H9 (cell line): ENCODE data around the gene PEX7. TPM values are rescaled to one million over a fixed set of nuclear protein-coding genes. Genes with fewer than 3 reads are reported as not detected.

Experiments
- DNase-seq: peaks from one replicate; pipeline ENCODE4 v3.0.0-alpha.2; 2017
- H2AFZ ChIP-seq: one replicate; pipeline ENCODE4 v1.6.1; 2013; ENCODE audit warnings: mild to moderate bottlenecking, low read length, control low read depth, moderate library complexity
- H2AK5ac ChIP-seq: 2 replicates; pipeline ENCODE4 v1.6.1; 2013; ENCODE audit warnings: low read length, control low read depth, mixed read lengths; ENCODE audit not compliant: insufficient read length
- H2BK120ac ChIP-seq: one replicate; pipeline ENCODE4 v1.6.1; 2013; ENCODE audit warnings: low read depth, mild to moderate bottlenecking, low read length, control low read depth, inconsistent platforms; ENCODE audit not compliant: poor library complexity, severe bottlenecking
- H2BK12ac ChIP-seq: 2 replicates; pipeline ENCODE4 v1.6.1; 2013; ENCODE audit warnings: low read length, control low read depth, mixed read lengths, low read depth; ENCODE audit not compliant: insufficient read length
- H2BK15ac ChIP-seq: 2 replicates; pipeline ENCODE4 v1.6.1; 2013; ENCODE audit warnings: low read depth, low read length, control low read depth
- H2BK20ac ChIP-seq: one replicate; pipeline ENCODE4 v1.6.1; 2013; ENCODE audit warnings: low read depth, mild to moderate bottlenecking, low read length, control low read depth, inconsistent platforms; ENCODE audit not compliant: poor library complexity, severe bottlenecking
- H2BK5ac ChIP-seq: 2 replicates; pipeline ENCODE4 v1.6.1; 2013; ENCODE audit warnings: low read length, control low read depth, mixed read lengths; ENCODE audit not compliant: insufficient read length
- H3K14ac ChIP-seq: 2 replicates; pipeline ENCODE4 v1.6.1; 2013; ENCODE audit warnings: low read length, control low read depth; ENCODE audit not compliant: insufficient read depth
- H3K18ac ChIP-seq: 2 replicates; pipeline ENCODE4 v1.6.1; 2013; ENCODE audit warnings: low read depth, mild to moderate bottlenecking, mixed read lengths, low read length, control low read depth; ENCODE audit not compliant: insufficient read length
- H3K23ac ChIP-seq: 2 replicates; pipeline ENCODE4 v1.6.1; 2013; ENCODE audit warnings: low read length, control low read depth, mixed read lengths, low read depth; ENCODE audit not compliant: insufficient read length
- H3K23me2 ChIP-seq: 2 replicates; pipeline ENCODE4 v1.6.1; 2013; ENCODE audit warnings: low read depth, mild to moderate bottlenecking, mixed read lengths, low read length, control low read depth; ENCODE audit not compliant: insufficient read length, poor library complexity, severe bottlenecking
- H3K27ac ChIP-seq: 2 replicates; pipeline ENCODE4 v1.5.1; 2013; ENCODE audit warnings: low read length, control low read depth, mixed read lengths, low read depth; ENCODE audit not compliant: insufficient read length
- H3K27me3 ChIP-seq: 2 replicates; pipeline ENCODE4 v1.6.1; 2013; ENCODE audit warnings: low read length, control low read depth, inconsistent platforms; ENCODE audit not compliant: insufficient read depth
- H3K4ac ChIP-seq: 2 replicates; pipeline ENCODE4 v1.6.1; 2013; ENCODE audit warnings: low read depth, mild to moderate bottlenecking, control low read depth, inconsistent platforms, low read length, moderate library complexity
- H3K4me1 ChIP-seq: 2 replicates; pipeline ENCODE4 v1.6.1; 2013; ENCODE audit warnings: low read length, control low read depth, inconsistent platforms; ENCODE audit not compliant: insufficient read depth
- H3K4me2 ChIP-seq: 2 replicates; pipeline ENCODE4 v1.6.1; 2013; ENCODE audit warnings: low read length, control low read depth, mixed read lengths; ENCODE audit not compliant: insufficient read length, insufficient read depth
- H3K56ac ChIP-seq: 2 replicates; pipeline ENCODE4 v1.6.1; 2013; ENCODE audit warnings: low read depth, mild to moderate bottlenecking, mixed read lengths, low read length, control low read depth; ENCODE audit not compliant: insufficient read length
- H3K79me1 ChIP-seq: 2 replicates; pipeline ENCODE4 v1.6.1; 2013; ENCODE audit warnings: low read depth, mild to moderate bottlenecking, moderate library complexity, low read length, control low read depth, inconsistent platforms; ENCODE audit not compliant: insufficient read depth, poor library complexity, severe bottlenecking
- H3K79me2 ChIP-seq: 2 replicates; pipeline ENCODE4 v1.6.1; 2013; ENCODE audit warnings: low read length, control low read depth, inconsistent platforms; ENCODE audit not compliant: insufficient read depth
- H3K9ac ChIP-seq: 2 replicates; pipeline ENCODE4 v1.6.1; 2013; ENCODE audit warnings: low read length, control low read depth, mixed read lengths; ENCODE audit not compliant: insufficient read length; ENCODE audit errors: extremely low read depth
- H3K9me3 ChIP-seq: one replicate; pipeline ENCODE4 v1.6.1; 2013; ENCODE audit warnings: low read depth, low read length, inconsistent platforms; ENCODE audit not compliant: control insufficient read depth
- H3T11ph ChIP-seq: one replicate; pipeline ENCODE4 v1.6.1; 2013; ENCODE audit warnings: mild to moderate bottlenecking, low read length, control low read depth, inconsistent platforms
- H4K20me1 ChIP-seq: one replicate; pipeline ENCODE4 v1.6.1; 2013; ENCODE audit not compliant: control insufficient read depth, insufficient read length, insufficient read depth
- H4K5ac ChIP-seq: 2 replicates; pipeline ENCODE4 v1.6.1; 2013; ENCODE audit warnings: low read depth, mild to moderate bottlenecking, mixed read lengths, low read length, control low read depth; ENCODE audit not compliant: insufficient read length
- H4K8ac ChIP-seq: replicated peaks from 2 replicates; pipeline ENCODE4 v1.6.1; 2013; ENCODE audit warnings: low read length, control low read depth, mixed read lengths, low read depth; ENCODE audit not compliant: insufficient read length
- H4K91ac ChIP-seq: 2 replicates; pipeline ENCODE4 v1.6.1; 2013; ENCODE audit warnings: low read depth, mild to moderate bottlenecking, moderate library complexity, mixed read lengths, low read length, control low read depth; ENCODE audit not compliant: insufficient read length
- H3K27ac Mint-ChIP-seq, 3 experiments: 2 replicates in 2 of 3; 3 replicates in 1 of 3; pipeline ENCODE4 v1.8.0; 2020 to 2021; ENCODE audit warnings: mixed read lengths in 3 of 3, mild to moderate bottlenecking in 1 of 3, moderate library complexity in 1 of 3
- H3K27me3 Mint-ChIP-seq: 2 replicates; pipeline ENCODE4 v1.8.0; 2021; ENCODE audit warnings: low read depth, mild to moderate bottlenecking, moderate library complexity, mixed read lengths
- H3K36me3 Mint-ChIP-seq, 3 experiments: 2 replicates in 2 of 3; 3 replicates in 1 of 3; pipeline ENCODE4 v1.8.0; 2020 to 2021; ENCODE audit warnings: low read depth in 3 of 3, mixed read lengths in 3 of 3; ENCODE audit not compliant: insufficient read depth in 1 of 3
- H3K4me1 Mint-ChIP-seq, 2 experiments: 2 replicates each; pipeline ENCODE4 v1.8.0; 2020; ENCODE audit warnings: mixed read lengths in 2 of 2
- H3K4me3 Mint-ChIP-seq, 2 experiments: 2 replicates in 1 of 2; 3 replicates in 1 of 2; pipeline ENCODE4 v1.8.0; 2020 to 2021; ENCODE audit warnings: mild to moderate bottlenecking in 2 of 2, mixed read lengths in 2 of 2, moderate library complexity in 1 of 2
- H3K9me3 Mint-ChIP-seq, 2 experiments: 2 replicates in 1 of 2; 3 replicates in 1 of 2; pipeline ENCODE4 v1.8.0; 2020; ENCODE audit warnings: mild to moderate bottlenecking in 2 of 2, mixed read lengths in 2 of 2, moderate library complexity in 1 of 2
- WGBS: extraction: QIAGEN DNeasy Blood & Tissue Kit; methylation state at CpG from one replicate; pipeline ENCODE4 v1.1.7; 2013; ENCODE audit warnings: missing lambda C conversion rate, low lambda C conversion rate, mixed read lengths; ENCODE audit not compliant: insufficient read length; ENCODE audit errors: extremely low coverage; 5-methylcytosine and 5-hydroxymethylcytosine counted together
- total RNA-seq: library from RNA; stranded (reverse); gene quantifications from 2 replicates; pipeline ENCODE4 v1.2.1, GENCODE V29; 2021
- TF ChIP-seq, protein P1 (sequence below): fragments of 200-600 bp; sonication (generic); conservative IDR thresholded peaks from 3 replicates; pipeline ENCODE4 v1.8.0; 2021; ENCODE audit warnings: antibody characterized with exemption, mild to moderate bottlenecking

Gene PEX7
- total RNA-seq, 1 experiment from 2014 or later = 8.4 TPM

DNA sequence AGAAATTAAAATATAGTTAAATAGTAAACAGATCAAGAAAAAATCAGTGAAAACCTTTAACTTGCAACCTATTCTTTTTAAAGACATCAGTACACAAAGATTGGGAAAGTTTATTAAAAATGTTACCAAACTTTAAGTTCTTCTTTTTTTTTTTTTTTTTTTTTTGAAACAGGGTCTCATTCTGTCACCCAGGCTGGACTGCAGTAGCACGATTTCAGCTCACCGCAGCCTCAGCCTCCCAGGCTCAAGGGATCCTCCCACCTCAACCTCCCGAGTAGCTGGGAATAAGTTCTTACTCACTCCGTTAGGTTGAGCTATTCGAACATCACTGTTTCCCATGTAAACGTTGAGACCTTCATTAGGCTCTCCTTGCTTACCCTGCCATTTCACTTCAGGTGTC lies 35.7 kb upstream of the PEX7 start:
- Histone ChIP-seq H3K4ac (no peak overlapping the region), H2BK12ac (no peak overlapping the region), H3K9ac (no peak overlapping the region), H3K4me1 (no peaks in the 10 kb centered on the region), H3K23ac (no peak overlapping the region), H3K56ac (no peak overlapping the region), H2AFZ (no peak overlapping the region), H4K91ac (no peak overlapping the region), H4K20me1 (no peaks in the 10 kb centered on the region), H3K18ac (no peak overlapping the region), H3K14ac (no peak overlapping the region), H3K27ac (no peak overlapping the region), H3K4me2 (no peak overlapping the region), H4K8ac (no peak overlapping the region), H2BK120ac (no peak overlapping the region), H3T11ph (no peak overlapping the region), H3K79me1 (no peaks in the 10 kb centered on the region), H2BK5ac (no peak overlapping the region), H3K9me3 (no peaks in the 10 kb centered on the region), H4K5ac (no peak overlapping the region), H3K23me2 (no peaks in the 10 kb centered on the region), H3K79me2 (no peaks in the 10 kb centered on the region), H2AK5ac (no peak overlapping the region), H2BK15ac (no peak overlapping the region), H2BK20ac (no peak overlapping the region), H3K27me3 (peaks cover 8% of the 10 kb centered on the region; the same call in 1 of the 2 replicates)
- TF ChIP-seq, protein P1, sequence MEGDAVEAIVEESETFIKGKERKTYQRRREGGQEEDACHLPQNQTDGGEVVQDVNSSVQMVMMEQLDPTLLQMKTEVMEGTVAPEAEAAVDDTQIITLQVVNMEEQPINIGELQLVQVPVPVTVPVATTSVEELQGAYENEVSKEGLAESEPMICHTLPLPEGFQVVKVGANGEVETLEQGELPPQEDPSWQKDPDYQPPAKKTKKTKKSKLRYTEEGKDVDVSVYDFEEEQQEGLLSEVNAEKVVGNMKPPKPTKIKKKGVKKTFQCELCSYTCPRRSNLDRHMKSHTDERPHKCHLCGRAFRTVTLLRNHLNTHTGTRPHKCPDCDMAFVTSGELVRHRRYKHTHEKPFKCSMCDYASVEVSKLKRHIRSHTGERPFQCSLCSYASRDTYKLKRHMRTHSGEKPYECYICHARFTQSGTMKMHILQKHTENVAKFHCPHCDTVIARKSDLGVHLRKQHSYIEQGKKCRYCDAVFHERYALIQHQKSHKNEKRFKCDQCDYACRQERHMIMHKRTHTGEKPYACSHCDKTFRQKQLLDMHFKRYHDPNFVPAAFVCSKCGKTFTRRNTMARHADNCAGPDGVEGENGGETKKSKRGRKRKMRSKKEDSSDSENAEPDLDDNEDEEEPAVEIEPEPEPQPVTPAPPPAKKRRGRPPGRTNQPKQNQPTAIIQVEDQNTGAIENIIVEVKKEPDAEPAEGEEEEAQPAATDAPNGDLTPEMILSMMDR = no peak
- H3K27ac Mint-ChIP-seq = no peak overlapping the region
- DNase-seq = no peak
- peaks cover 0 to 2% (median 0%) of the 10 kb centered on the region in 3 experiments; a peak in 2 of 7 replicates for H3K36me3 Mint-ChIP-seq
- H3K27me3 Mint-ChIP-seq = peaks cover 26% of the 10 kb centered on the region
- H3K4me3 Mint-ChIP-seq = no peak overlapping the region
- H3K4me1 Mint-ChIP-seq = peaks cover 12 to 16% of the 10 kb centered on the region in 2 experiments
- WGBS = no CpG with 5 or more reads among the region's 6 CpGs
- H3K9me3 Mint-ChIP-seq = no peaks in the 10 kb centered on the region
